Activated B cell treated with CpG ODN at 0.5 μM for 24 hours (primary cell): ENCODE data around the gene ATG16L2. TPM values are rescaled to one million over a fixed set of nuclear protein-coding genes. Genes with fewer than 3 reads are reported as not detected.

Experiments
- ATAC-seq: fragments of 200-7000 bp; cut with Tn5 transposase; one replicate; pipeline ENCODE4 v1.10.0; 2021; ENCODE audit warnings: low read depth, mild to moderate bottlenecking, moderate library complexity
- CTCF ChIA-PET: fragments of 350-600 bp; sonication (Branson Sonifier 250); formaldehyde crosslinking; loops from one replicate; lab custom pipeline; 2021; ENCODE audit warnings: antibody characterized with exemption; lab: Charles Lee
- POLR2A ChIA-PET: fragments of 350-600 bp; sonication (Branson Sonifier 250); formaldehyde crosslinking; loops from one replicate; lab custom pipeline; 2021; ENCODE audit warnings: antibody characterized with exemption; lab: Charles Lee
- DNase-seq: peaks from one replicate; pipeline ENCODE4 v3.0.0; 2022
- H3K27ac Mint-ChIP-seq: one replicate; pipeline ENCODE4 v1.8.0; 2020; ENCODE audit warnings: mixed read lengths
- H3K27me3 Mint-ChIP-seq: one replicate; pipeline ENCODE4 v1.8.0; 2021; ENCODE audit warnings: mixed read lengths
- H3K36me3 Mint-ChIP-seq: one replicate; pipeline ENCODE4 v1.8.0; 2021; ENCODE audit warnings: low read depth, mixed read lengths
- H3K4me1 Mint-ChIP-seq: one replicate; pipeline ENCODE4 v1.8.0; 2021; ENCODE audit warnings: mixed read lengths
- H3K4me3 Mint-ChIP-seq: one replicate; pipeline ENCODE4 v1.8.0; 2020; ENCODE audit warnings: mild to moderate bottlenecking, mixed read lengths
- H3K9me3 Mint-ChIP-seq: one replicate; pipeline ENCODE4 v1.8.0; 2020; ENCODE audit warnings: mixed read lengths
- CTCF ChIP-seq: fragments of 200-600 bp; IDR thresholded peaks from one replicate; pipeline ENCODE4 v1.8.0; 2022; ENCODE audit warnings: antibody characterized with exemption, mild to moderate bottlenecking
- intact Hi-C: fragments of 100-400 bp; cut with micrococcal nuclease; formaldehyde crosslinking; loops from one replicate; pipeline ENCODE4 v1.15.1; 2024
- total RNA-seq: library from RNA; stranded (reverse); gene quantifications from 2 replicates; pipeline ENCODE4 v1.2.3, GENCODE V29; 2022

ATG16L2 gene
- total RNA-seq, 1 donor from 2014 or later: 96.7 TPM

GRCh38 chr11:72776844-72777754, 37.1 kb upstream of the ATG16L2 start:
- peaks cover 28% of the 10 kb centered on the region for H3K4me1 Mint-ChIP-seq
- H3K4me3 Mint-ChIP-seq: no peak overlapping the region
- POLR2A ChIA-PET: no interaction called here
- no peaks in the 10 kb centered on the region for H3K27me3 Mint-ChIP-seq
- H3K9me3 Mint-ChIP-seq: no peaks in the 10 kb centered on the region
- H3K36me3 Mint-ChIP-seq: peaks cover 4% of the 10 kb centered on the region
- DNase-seq: no peak
- H3K27ac Mint-ChIP-seq: no peak overlapping the region
- TF ChIP-seq CTCF: no peak
- CTCF ChIA-PET: no interaction called here
- intact Hi-C loops: no loop called here
- no peak for ATAC-seq

- DNase-seq (no peak), ATAC-seq (no peak)
- ChIA-PET POLR2A (no interaction called here), CTCF (interaction anchor here (1.2 kb wide), 1 partner anchor 53 kb away, joined by 3 read pairs; no protein-coding TSS in a partner anchor)
- H3K27ac Mint-ChIP-seq: no peak overlapping the region
- no peaks in the 10 kb centered on the region for H3K27me3 Mint-ChIP-seq
- H3K4me1 Mint-ChIP-seq: peaks cover 35% of the 10 kb centered on the region
- no peaks in the 10 kb centered on the region for H3K36me3 Mint-ChIP-seq
- intact Hi-C loops: no loop called here
- H3K4me3 Mint-ChIP-seq: no peak overlapping the region
- no peaks in the 10 kb centered on the region for H3K9me3 Mint-ChIP-seq
- no peak for TF ChIP-seq CTCF
Measured at GRCh38 chr11:72777755-72778278, 36.4 kb upstream of the ATG16L2 start.

- intact Hi-C loops: no loop called here
- TF ChIP-seq CTCF: no peak
- Mint-ChIP-seq H3K36me3 (no peaks in the 10 kb centered on the region), H3K9me3 (no peaks in the 10 kb centered on the region), H3K27me3 (no peaks in the 10 kb centered on the region), H3K27ac (no peak overlapping the region), H3K4me3 (peak overlapping the region; percentile 81), H3K4me1 (peaks cover 36% of the 10 kb centered on the region)
- POLR2A ChIA-PET: interaction anchor here (0.9 to 1.0 kb wide), 2 partner anchors 11 to 15 kb away, joined by 3 to 8 read pairs; partner anchors contain the start of gene STARD10
- DNase-seq (no peak), ATAC-seq (no peak)
- CTCF ChIA-PET: interaction anchor here (1.2 kb wide), 1 partner anchor 54 kb away, joined by 3 read pairs; no protein-coding TSS in a partner anchor
Measured at GRCh38 chr11:72778535-72779494, 35.4 kb upstream of the ATG16L2 start.

- intact Hi-C loops: no loop called here
- DNase-seq (no peak), ATAC-seq (no peak)
- TF ChIP-seq CTCF: no peak
- no peaks in the 10 kb centered on the region for H3K36me3 Mint-ChIP-seq
- no peaks in the 10 kb centered on the region for H3K9me3 Mint-ChIP-seq
- H3K4me3 Mint-ChIP-seq: peak overlapping the region; percentile 81
- H3K27me3 Mint-ChIP-seq: no peaks in the 10 kb centered on the region
- H3K4me1 Mint-ChIP-seq: peaks cover 36% of the 10 kb centered on the region
- POLR2A ChIA-PET: interaction anchor here (1.0 kb wide), 1 partner anchor 14 kb away, joined by 3 read pairs; the partner anchor contains the start of gene STARD10
- CTCF ChIA-PET: no interaction called here
- no peak overlapping the region for H3K27ac Mint-ChIP-seq
Measured at GRCh38 chr11:72779495-72780128, 34.6 kb upstream of the ATG16L2 start.
